GM21526 (cell line): ENCODE data around the gene PROX1.

Experiments
- ATAC-seq: cut with Tn5 transposase; IDR thresholded peaks from one replicate; pipeline ENCODE4 v1.9.1; 2021; ENCODE audit warnings: moderate library complexity; ENCODE audit not compliant: unreplicated experiment, low FRiP score

The PROX1 gene

GRCh38 chr1:213987927-213988506 lies at the start of gene PROX1:
Gene PROX1 (plus strand): TSS chr1:213987973. CDS start chr1:213996536, 8,563 bp downstream.
- ATAC-seq, result peak; percentile 94

DNA sequence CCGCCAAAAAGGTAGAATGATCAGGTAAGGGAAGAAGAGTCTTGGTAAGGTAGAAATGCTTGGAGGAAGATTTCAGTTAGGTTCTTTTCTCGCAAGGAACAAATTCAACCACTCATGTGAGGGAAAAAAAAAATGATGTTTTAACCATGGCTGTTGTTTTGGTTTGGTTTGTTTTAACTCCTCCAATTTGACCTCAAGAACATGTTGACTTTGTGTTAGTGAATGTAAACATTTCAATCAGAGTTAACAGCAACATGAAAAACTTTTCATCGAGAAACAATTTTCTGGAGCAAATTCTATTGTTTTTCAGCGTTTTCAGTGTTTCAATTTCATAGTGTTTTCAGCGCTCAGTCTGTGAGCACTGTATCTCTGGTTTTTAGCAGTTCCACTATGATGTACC lies 49.0 kb upstream of the PROX1 start:
- no peak for ATAC-seq

- no peak for ATAC-seq
Measured at GRCh38 chr1:213939888-213940287, 47.9 kb upstream of the PROX1 start.

DNA sequence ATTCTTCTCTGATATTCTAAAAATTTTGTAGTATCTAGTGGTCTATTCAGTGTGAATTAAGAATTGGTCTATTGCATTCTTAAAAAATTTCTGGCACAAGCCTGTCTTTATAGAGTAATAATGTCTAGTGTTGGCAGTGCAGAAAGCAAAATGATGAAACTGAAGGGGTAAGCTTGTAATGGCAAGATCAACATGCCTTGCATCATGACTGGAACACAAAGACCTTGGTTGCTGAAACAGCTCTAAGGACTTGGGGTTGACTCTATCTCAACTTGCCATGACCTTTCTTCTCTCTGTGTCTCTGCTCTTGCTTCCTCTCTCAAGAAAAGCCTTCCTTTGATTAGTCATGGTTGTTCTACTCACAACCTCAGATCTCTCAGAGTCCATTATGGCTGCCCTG lies 46.8 kb upstream of the PROX1 start:
- no peak for ATAC-seq

- ATAC-seq, result no peak
Measured at GRCh38 chr1:213942061-213942460, 45.7 kb upstream of the PROX1 start.

GRCh38 chr1:213947200-213947801 lies 40.5 kb upstream of the PROX1 start:
- no peak for ATAC-seq

- ATAC-seq, result no peak
Measured at GRCh38 chr1:213951876-213952275, 35.9 kb upstream of the PROX1 start.

GRCh38 chr1:213953806-213954205 lies 34.0 kb upstream of the PROX1 start:
- no peak for ATAC-seq

GRCh38 chr1:213956295-213956770 lies 31.4 kb upstream of the PROX1 start:
- ATAC-seq, result no peak

- ATAC-seq, result no peak
Measured at GRCh38 chr1:213958346-213958745, 29.4 kb upstream of the PROX1 start.

- ATAC-seq, result no peak
Measured at GRCh38 chr1:213960963-213961362, 26.8 kb upstream of the PROX1 start.

GRCh38 chr1:213962508-213962907 lies 25.3 kb upstream of the PROX1 start:
- no peak for ATAC-seq

- ATAC-seq, result no peak
Measured at GRCh38 chr1:213966122-213966521, 21.7 kb upstream of the PROX1 start.

- no peak for ATAC-seq
Measured at GRCh38 chr1:213968146-213968825, 19.5 kb upstream of the PROX1 start.

- no peak for ATAC-seq
Measured at GRCh38 chr1:213969958-213970555, 17.7 kb upstream of the PROX1 start.

- ATAC-seq, result no peak
Measured at GRCh38 chr1:213972141-213972540, 15.6 kb upstream of the PROX1 start.

GRCh38 chr1:213973129-213973528 lies 14.6 kb upstream of the PROX1 start:
- ATAC-seq, result no peak

DNA sequence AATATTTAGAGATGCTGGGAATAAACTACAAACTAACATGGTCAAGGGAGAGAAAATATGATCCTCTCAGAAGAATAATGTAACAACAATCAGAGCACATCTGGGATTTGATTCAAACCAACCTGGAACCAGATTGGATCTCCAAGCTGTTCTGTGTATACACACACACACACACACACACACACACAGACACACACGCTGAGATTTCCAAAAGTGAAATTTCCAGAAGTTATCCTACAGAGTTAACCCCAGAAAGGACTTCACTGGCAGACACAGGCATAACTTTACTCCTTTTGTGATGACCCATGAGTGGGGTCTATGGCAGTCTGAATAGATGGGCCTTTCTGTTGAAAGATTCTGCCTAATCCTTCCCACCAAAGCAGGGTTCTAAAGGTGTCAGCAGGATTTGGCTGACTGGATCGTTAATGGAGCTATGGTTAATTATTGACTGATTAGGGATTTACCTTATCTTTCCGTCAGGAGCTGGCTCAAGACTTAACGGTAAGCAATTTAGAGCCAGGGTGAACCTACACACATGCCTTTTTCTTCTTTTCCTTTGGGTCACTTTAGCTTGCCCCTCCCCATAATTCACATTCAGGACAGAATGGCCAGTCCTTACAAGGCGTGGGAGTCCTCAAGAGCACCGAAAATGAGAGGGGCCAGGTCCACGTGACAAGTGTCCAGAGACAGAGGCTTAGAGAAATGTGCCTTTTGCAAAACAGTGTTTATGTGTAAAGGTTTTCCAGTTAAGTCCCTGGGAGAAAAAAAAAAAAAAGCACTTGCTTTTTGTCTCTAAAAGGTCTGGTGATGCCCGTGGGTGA lies 10.9 kb upstream of the PROX1 start:
- no peak for ATAC-seq

DNA sequence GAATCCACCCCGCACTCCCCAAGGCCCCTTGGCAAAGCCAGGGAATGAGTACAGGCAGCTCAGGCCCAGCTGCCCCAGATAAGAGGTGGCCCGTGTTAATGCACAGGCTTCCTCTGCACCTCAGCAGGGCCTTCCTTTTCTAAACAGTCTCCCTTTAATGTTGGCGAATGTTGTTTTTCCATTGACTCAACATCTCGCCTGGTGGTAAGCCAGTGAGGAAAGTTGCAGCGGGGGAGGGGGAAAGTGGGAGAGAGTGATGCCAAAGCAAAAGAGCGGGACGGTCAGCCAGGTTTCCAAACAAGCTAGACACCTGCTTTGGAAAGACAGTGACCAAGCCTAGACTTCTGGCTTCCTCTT lies 10.3 kb upstream of the PROX1 start:
- ATAC-seq, result no peak

DNA sequence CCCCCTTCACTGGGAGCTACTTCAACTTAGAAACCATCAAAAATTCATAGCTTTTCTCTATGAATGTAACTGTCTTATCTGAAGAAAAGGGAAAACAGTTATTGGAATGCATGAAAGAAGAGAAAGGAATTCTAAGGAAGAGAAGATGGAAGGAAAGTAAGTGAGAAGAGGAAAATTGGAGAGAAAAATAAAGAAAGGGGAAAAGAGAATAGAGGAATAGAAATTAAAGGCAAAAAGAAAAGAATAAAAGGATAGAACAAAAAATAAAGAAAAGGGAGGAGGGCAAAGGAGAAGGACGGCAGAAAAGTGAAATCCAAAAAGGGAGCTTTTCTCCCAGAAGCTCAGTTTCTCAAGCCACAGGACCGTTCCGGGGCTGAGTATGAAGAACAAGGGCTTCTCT lies 9.9 kb upstream of the PROX1 start:
- no peak for ATAC-seq
